ENCODE results near the gene USP7.

USP7 gene

DNA sequence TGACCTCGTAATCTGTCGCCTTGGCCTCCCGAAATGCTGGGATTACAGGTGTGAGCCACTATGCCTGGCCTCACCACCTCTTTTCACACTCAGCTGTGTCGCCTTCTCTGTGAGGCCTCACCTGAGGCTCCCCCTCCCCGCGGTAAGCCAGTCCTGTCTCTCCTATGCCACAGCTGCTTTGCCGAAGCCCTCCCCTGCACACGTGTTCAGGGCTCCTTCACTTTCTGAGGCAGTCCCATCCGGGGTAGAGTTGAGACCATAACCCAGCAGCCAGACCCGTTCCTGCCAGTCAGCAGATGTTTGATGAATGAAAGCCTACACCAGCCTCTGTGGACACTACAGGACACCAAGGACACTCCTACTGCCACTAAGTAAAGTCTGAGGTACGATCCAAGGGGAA, 10.6 kb downstream of the USP7 start:
- no peak overlapping the region for H3K9ac ChIP-seq
- no peak overlapping the region for H3K4me3 ChIP-seq (IDR thresholded peaks at IDR 0.05; ENCODE audit: insufficient read depth, low read depth, low read length)
- H3K27ac ChIP-seq: no peak overlapping the region; the same call in 1 of the 2 replicates
- peaks cover 92% of the 10 kb centered on the region for H4K20me1 ChIP-seq (ENCODE audit: insufficient read depth)
- peaks cover 93% of the 10 kb centered on the region for H3K4me1 ChIP-seq (ENCODE audit: low read depth, poor library complexity, severe bottlenecking)
- no peak overlapping the region for H2AFZ ChIP-seq (ENCODE audit: low read depth)
- TF ChIP-seq, protein P1, sequence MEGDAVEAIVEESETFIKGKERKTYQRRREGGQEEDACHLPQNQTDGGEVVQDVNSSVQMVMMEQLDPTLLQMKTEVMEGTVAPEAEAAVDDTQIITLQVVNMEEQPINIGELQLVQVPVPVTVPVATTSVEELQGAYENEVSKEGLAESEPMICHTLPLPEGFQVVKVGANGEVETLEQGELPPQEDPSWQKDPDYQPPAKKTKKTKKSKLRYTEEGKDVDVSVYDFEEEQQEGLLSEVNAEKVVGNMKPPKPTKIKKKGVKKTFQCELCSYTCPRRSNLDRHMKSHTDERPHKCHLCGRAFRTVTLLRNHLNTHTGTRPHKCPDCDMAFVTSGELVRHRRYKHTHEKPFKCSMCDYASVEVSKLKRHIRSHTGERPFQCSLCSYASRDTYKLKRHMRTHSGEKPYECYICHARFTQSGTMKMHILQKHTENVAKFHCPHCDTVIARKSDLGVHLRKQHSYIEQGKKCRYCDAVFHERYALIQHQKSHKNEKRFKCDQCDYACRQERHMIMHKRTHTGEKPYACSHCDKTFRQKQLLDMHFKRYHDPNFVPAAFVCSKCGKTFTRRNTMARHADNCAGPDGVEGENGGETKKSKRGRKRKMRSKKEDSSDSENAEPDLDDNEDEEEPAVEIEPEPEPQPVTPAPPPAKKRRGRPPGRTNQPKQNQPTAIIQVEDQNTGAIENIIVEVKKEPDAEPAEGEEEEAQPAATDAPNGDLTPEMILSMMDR (conservative IDR thresholded peaks at IDR 0.05; ENCODE audit: low read depth, low read length): no peak
- no peaks in the 10 kb centered on the region for H3K36me3 ChIP-seq (ENCODE audit: insufficient read depth)
- no peaks in the 10 kb centered on the region for H3K27me3 ChIP-seq (ENCODE audit: insufficient read depth, low read depth)
- H3K4me2 ChIP-seq: peak overlapping the region; percentile 49; the same call in 1 of the 2 replicates
- H3K79me2 ChIP-seq (ENCODE audit: insufficient read depth, low read depth): peaks cover 95% of the 10 kb centered on the region

DNA sequence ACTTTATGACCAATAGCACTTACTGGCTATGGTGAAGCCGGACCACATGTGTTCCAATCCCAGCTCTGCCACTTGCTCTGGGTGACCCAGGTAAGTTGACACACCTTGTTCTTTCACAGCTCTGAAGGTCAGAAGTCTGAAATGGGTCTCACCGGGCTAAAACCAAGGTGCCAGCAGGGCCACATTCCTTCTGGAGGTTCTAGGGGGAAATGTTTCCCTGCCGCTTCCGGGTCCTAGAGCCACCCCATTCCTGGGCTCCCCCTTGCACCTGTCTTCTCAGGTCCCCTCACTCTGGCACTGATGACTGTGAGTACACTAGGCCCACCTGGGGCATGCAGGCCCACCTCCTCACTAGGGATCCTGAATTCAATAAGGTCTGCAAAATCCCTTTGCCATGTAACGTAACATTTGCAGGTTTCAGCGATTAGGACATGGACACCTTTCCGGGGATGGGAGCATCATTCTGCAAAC, 11.4 kb downstream of the USP7 start:
- Histone ChIP-seq H4K20me1 (ENCODE audit: insufficient read depth) (peaks cover 92% of the 10 kb centered on the region), H2AFZ (ENCODE audit: low read depth) (no peak overlapping the region), H3K27me3 (ENCODE audit: insufficient read depth, low read depth) (no peaks in the 10 kb centered on the region), H3K79me2 (ENCODE audit: insufficient read depth, low read depth) (peaks cover 95% of the 10 kb centered on the region), H3K36me3 (ENCODE audit: insufficient read depth) (no peaks in the 10 kb centered on the region), H3K4me3 (IDR thresholded peaks at IDR 0.05; ENCODE audit: insufficient read depth, low read depth, low read length) (no peak overlapping the region), H3K27ac (peak overlapping the region; percentile 41; the same call in 1 of the 2 replicates), H3K4me2 (peak overlapping the region; percentile 49), H3K9ac (no peak overlapping the region; the same call in 1 of the 2 replicates), H3K4me1 (ENCODE audit: low read depth, poor library complexity, severe bottlenecking) (peaks cover 93% of the 10 kb centered on the region)
- TF ChIP-seq, protein P1 (conservative IDR thresholded peaks at IDR 0.05; ENCODE audit: low read depth, low read length): no peak

DNA sequence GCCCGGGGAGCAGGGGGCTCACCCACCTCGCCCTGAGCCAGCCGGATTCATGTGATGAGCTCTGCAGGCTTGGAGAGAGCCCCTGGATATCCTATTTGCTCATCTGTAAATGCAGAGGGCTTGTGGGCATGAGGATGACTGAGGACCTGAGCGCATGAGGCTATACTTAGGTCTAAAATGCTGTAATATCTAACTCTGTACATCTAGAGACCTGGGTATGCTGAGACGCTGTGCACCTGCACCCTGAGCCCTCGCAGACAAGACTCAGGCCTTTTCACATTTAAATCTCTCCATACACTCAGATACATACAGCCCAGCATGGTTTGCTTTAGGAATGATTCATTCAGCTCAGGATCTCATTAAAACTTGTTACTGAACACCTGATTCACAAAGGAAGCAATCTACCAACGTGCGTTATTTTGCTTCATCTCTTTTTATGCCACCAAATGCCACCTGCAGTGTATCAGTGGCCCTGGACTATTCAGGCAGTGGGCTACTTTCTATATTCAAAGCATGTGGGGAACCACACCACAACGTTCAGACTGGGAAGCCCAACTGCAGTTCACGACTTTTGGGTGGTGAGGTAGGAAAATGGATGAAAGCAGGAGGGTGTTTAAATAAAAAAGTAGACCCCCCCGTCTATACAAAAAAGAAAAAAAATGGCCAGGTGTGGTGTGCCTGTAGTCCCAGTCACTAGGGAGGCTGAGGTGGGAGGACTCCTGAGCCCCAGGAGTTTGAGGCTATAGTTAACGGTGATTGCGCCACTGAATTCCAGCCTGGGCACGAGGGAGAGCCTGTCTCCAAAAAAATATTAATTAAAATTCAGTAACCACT, 12.0 kb downstream of the USP7 start:
- H3K4me1 ChIP-seq (ENCODE audit: low read depth, poor library complexity, severe bottlenecking): peaks cover 93% of the 10 kb centered on the region
- no peak overlapping the region for H2AFZ ChIP-seq (ENCODE audit: low read depth)
- H3K79me2 ChIP-seq (ENCODE audit: insufficient read depth, low read depth): peaks cover 95% of the 10 kb centered on the region
- H3K4me3 ChIP-seq (IDR thresholded peaks at IDR 0.05; ENCODE audit: insufficient read depth, low read depth, low read length): no peak overlapping the region
- peak overlapping the region; percentile 49 for H3K4me2 ChIP-seq
- no peak overlapping the region; the same call in 1 of the 2 replicates for H3K9ac ChIP-seq
- no peaks in the 10 kb centered on the region for H3K27me3 ChIP-seq (ENCODE audit: insufficient read depth, low read depth)
- no peaks in the 10 kb centered on the region for H3K36me3 ChIP-seq (ENCODE audit: insufficient read depth)
- H4K20me1 ChIP-seq (ENCODE audit: insufficient read depth): peaks cover 92% of the 10 kb centered on the region
- peak overlapping the region; percentile 41; the same call in 1 of the 2 replicates for H3K27ac ChIP-seq
- TF ChIP-seq, protein P1 (conservative IDR thresholded peaks at IDR 0.05; ENCODE audit: low read depth, low read length): no peak

DNA sequence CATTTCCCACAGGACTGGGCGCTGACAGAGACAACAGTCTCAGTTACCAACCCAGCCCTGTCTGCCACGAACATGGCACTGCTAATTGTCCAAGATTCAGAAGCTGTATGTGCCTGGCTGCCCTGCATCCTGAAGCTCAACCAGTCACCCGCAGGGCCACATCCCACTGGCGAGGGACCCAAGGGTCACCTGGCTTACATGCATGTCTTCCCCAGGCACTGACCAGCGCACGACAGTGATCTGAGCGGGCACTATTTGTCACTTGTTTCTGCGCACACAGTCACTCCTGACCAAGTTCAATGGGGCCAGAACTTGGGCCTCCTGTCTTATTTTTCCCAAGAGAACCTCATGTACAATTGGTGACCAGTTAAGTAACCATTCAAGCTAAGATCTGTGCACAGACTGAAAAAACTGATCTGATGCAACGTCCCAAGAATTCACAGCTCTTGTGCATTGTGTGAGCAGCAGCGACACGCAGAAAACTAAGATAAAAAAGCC, 13.1 kb downstream of the USP7 start:
- TF ChIP-seq, protein P1 (conservative IDR thresholded peaks at IDR 0.05; ENCODE audit: low read depth, low read length): no peak
- Histone ChIP-seq H3K79me2 (ENCODE audit: insufficient read depth, low read depth) (peaks cover 95% of the 10 kb centered on the region), H3K9ac (no peak overlapping the region; the same call in 1 of the 2 replicates), H3K27ac (peak overlapping the region; percentile 41; the same call in 1 of the 2 replicates), H3K4me2 (peak overlapping the region; percentile 49), H3K36me3 (ENCODE audit: insufficient read depth) (no peaks in the 10 kb centered on the region), H2AFZ (ENCODE audit: low read depth) (no peak overlapping the region), H3K27me3 (ENCODE audit: insufficient read depth, low read depth) (no peaks in the 10 kb centered on the region), H3K4me1 (ENCODE audit: low read depth, poor library complexity, severe bottlenecking) (peaks cover 93% of the 10 kb centered on the region), H4K20me1 (ENCODE audit: insufficient read depth) (peaks cover 92% of the 10 kb centered on the region), H3K4me3 (IDR thresholded peaks at IDR 0.05; ENCODE audit: insufficient read depth, low read depth, low read length) (no peak overlapping the region)
